Right hindlimb (tissue), 1 donor: Measurements from ENCODE around the gene PTPN22.

Experiments used
- DNase-seq: peaks from one replicate; pipeline ENCODE4 v3.0.0-alpha.2; 2018

Gene PTPN22

GRCh38 chr1:113849072-113849471 is 22.4 kb downstream of the PTPN22 start:
- DNase-seq: no peak

- no peak for DNase-seq
Measured at GRCh38 chr1:113846391-113847035, 25.0 kb downstream of the PTPN22 start.

GRCh38 chr1:113836534-113836933 is 35.0 kb downstream of the PTPN22 start:
- no peak for DNase-seq

GRCh38 chr1:113835686-113836290 is 35.7 kb downstream of the PTPN22 start:
- DNase-seq: no peak

- no peak for DNase-seq
Measured at GRCh38 chr1:113834716-113835115, 36.8 kb downstream of the PTPN22 start.

- no peak for DNase-seq
Measured at GRCh38 chr1:113830039-113830438, 41.5 kb downstream of the PTPN22 start.

GRCh38 chr1:113821916-113822315 is 49.6 kb downstream of the PTPN22 start:
- no peak for DNase-seq

GRCh38 chr1:113818578-113818977 is 52.9 kb downstream of the PTPN22 start:
- no peak for DNase-seq

GRCh38 chr1:113813218-113813617 is 58.3 kb downstream of the PTPN22 start:
- DNase-seq: peak; percentile 26

- peak; percentile 44 for DNase-seq
Measured at GRCh38 chr1:113812661-113813135, 58.8 kb downstream of the PTPN22 start.

GRCh38 chr1:113811888-113812660 is 59.4 kb downstream of the PTPN22 start, which contains the start of gene RSBN1:
RSBN1 (minus strand) TSS chr1:113812476; CDS start chr1:113812412, 64 bp downstream.
- DNase-seq: peak; percentile 100

GRCh38 chr1:113811156-113811887 is 60.2 kb downstream of the PTPN22 start:
- DNase-seq: no peak

- no peak for DNase-seq
Measured at GRCh38 chr1:113809670-113810602, 61.6 kb downstream of the PTPN22 start.

- no peak for DNase-seq
Measured at GRCh38 chr1:113808450-113809195, 62.9 kb downstream of the PTPN22 start.

GRCh38 chr1:113805639-113806038 is 65.9 kb downstream of the PTPN22 start:
- DNase-seq: no peak

GRCh38 chr1:113805256-113805531 is 66.3 kb downstream of the PTPN22 start:
- DNase-seq: no peak

- no peak for DNase-seq
Measured at GRCh38 chr1:113804421-113805255, 66.9 kb downstream of the PTPN22 start.

- DNase-seq: no peak
Measured at GRCh38 chr1:113802367-113803007, 69.0 kb downstream of the PTPN22 start.

- no peak for DNase-seq
Measured at GRCh38 chr1:113800487-113800886, 71.0 kb downstream of the PTPN22 start.

- DNase-seq: no peak
Measured at GRCh38 chr1:113797472-113797871, 74.0 kb downstream of the PTPN22 start.
